Brain pericyte (primary cell): Measurements from ENCODE around the gene EFCC1.
"Not testable (repeated sequence)": the region's sequence is repeated elsewhere in the genome, so short reads cannot be mapped to it uniquely, and the experiment has no call there.

ENCODE experiments used
- DNase-seq: peaks from one replicate; pipeline ENCODE4 v3.0.0-alpha.2; 2012; ENCODE audit warnings: low read depth, low spot score

EFCC1 gene

DNA sequence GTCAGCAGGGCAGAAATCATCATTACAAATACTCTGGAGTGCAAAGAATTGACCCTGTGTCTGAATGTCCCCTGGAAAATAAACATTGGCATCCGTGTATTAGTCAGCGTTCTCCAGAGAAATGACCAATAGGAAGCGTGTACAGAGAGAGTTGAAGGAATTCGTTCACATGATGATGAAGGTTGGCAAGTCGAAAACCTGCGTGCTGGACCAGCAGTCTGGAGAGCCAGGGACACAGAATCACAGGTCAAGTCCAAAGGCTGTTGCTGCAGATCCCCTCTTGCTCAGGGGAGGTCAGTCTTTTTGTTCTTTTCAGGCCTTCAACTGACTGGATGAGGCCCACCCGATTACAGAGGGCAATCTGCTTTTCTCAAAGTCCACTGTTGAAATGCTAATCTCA is 76.1 kb downstream of the EFCC1 start:
- DNase-seq, result no peak

DNA sequence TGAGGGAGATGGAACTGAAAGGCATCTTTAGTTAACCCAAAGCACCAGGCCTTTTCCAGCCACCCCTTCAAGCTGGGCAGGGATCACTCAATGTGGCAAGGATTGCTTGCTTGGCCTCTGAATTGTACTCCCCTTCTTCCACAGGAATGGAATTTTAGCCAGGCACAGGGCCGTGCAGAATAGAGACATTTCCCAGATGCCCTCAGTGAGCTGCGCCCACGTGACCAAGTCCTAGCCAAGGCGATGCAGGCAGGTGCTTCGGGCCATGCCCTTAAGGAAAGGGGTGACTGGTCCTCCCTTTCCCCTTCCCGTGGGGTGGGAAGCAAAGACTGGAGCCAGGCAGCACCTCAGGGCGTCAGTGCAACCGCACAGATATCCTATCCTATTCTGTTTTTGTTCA is 77.4 kb downstream of the EFCC1 start:
- DNase-seq, result no peak

DNA sequence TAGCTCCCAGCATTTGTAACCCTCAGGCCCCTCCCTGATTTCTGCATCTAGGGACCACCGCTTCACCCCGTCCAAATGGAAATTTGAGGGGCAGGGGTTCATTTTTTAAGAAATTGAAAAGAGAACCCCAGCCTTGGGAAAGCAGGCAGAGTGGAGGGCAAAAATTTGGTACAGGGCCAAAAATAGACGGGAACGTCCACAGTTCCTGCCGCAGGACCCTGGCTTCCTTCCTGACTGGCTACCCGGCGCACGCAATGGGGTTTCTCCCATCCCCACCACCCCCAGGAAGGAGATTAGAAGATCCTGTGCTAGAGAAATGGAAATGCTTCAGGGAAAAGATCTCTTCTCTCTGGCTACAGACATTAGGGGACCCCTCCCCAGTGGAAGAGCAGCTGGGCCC is 80.4 kb downstream of the EFCC1 start:
- no peak for DNase-seq

DNA sequence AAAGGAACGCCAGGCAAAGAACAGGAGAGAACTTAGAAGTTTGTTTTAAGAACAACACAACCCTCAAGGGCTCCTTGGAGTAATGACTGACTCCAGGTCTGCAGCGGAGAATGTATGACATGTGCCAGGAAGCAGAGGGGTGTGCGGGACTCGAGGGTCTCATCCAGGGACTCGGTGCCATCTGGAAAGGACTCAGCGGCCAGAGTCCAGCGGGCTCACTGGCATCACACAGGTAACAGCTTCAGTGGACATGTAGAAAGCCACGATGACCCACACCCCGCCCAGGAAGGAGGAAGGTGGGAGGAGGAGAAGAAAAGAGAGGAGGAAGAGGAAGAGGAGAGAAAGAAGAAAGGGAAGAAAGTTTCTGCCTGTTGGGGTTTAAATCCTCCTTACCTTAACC is 80.9 kb downstream of the EFCC1 start:
- DNase-seq, result no peak

DNA sequence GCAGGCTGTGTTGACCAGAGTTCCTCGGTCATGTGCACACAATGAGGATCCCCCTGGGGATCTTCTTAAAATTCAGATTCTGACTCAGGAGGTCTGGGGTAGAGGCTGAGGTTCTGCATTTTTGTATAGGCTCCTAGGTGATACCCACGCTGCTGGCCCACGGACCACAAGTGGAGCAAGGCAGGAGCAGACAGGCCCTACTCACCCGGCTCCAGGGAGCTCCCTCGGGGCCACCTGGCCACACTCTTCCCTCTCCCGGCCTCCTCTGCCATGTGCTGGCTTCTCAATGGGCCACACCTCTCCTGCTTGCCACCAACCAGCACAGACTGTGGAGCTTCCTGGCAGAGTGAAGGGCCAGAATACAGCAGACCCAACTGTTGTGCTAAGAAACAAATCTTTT is 83.4 kb downstream of the EFCC1 start:
- DNase-seq, result no peak

DNA sequence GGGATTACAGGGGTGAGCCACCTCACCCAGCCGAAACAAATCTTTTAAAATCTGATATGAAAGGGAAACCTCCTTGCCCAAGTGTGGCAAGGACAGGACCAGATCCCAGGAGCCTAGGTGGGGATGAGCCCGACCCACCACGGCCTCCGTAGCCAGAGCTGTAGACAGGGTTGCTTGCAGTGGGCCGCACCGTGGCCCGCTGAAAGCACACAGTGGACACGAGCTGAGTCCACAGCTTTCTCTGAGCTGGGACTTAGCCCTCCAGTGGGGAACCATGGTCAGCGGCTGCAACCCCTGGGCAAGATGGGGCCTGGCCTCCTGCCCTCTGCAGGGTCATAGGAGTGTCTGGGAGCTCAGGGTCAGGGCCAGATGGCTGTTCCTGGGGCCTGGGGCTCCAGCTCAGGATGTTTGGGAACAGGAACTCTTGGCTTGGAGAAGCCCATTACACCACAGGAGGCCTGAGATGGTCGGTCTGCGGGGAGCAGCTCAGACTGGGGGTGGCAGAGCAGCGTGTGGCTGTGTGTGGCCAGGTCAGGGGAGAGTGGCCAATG is 84.1 kb downstream of the EFCC1 start:
- no peak for DNase-seq

DNA sequence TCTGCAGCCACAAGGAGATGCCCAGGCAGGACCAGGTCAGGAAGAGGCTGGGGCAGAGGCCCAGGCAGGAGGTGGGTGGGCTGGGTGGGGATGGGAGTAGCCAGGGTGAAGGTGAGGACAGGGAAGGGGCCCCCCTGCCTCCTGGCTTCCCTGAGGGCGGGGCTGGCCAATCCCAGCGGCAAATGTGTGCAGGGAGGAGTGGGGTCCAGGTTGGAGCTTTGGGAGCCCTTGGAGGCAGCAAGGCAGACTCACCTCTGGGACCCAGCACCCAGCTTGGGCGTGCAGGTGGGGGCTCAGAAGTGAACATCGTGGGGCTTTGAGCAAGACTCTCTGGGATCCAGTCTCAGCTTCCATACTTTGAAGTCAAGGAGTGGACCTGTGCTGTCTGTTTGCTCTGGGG is 84.7 kb downstream of the EFCC1 start:
- no peak for DNase-seq

DNA sequence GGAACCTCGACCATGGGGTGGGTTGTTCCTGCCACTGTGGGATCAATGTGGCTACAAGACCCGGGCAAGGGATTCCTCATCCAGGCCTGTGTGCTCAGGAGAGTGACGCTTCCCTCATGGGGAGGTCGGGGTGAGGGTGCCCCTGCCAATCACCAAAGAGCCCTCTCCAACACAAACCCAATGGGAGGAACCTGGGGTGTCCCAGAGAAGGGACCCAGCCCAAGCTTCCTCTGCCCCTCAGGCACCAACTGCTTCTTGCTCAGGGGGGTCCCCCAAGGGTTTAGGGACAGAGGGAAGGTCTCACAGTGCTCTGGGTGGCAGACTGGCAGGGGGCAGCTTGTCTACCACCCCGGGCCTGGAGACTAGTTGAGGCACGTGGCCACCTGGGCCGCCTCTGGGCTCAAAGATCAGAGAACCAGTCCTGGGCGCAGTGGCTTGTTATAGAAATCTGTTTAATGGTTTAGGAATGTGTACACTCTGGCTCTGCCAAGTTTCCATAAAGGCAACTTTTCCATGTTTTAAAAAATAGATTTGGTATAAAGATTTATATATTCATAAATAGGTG is 86.1 kb downstream of the EFCC1 start:
- DNase-seq, result no peak

DNA sequence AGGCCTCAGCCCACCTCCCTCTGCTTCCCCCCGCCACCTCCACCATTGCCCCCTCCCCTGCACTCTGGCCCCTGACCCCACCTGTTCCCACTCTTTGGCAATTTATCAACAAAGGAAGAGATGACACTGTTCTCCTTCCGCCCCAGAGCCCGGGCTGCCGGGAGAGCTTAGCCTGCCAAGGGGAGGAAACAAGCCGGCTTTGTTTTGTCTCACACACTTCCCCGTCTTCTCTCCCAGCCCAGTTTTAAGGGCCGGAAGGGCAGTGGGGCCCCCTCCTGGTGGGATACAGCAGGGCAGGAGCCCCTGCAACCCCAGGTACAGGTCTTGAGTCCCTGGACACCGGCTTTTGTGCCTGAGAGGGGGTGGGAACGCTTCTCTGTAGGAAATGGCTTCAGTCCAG is 86.8 kb downstream of the EFCC1 start:
- not testable (repeated sequence) for DNase-seq

DNA sequence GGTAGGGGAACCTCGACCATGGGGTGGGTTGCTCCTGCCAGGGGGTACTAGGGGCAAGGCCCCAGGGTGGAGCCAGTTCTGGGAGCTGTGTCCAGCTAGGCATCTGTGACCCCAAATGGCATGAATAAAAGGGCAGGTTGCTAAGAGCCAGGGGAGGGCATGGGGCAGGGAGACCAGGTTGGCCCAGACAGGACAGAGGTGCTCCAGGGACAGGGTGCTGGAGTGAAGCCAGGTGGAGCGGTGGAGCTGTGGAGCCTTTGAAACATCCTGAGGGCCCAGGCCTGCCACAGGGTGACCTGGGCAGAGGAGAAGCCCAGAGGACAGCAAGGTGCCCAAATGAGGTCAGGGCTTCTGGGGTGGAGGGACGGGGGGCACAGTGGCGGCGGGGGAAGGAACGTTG is 87.2 kb downstream of the EFCC1 start:
- not testable (repeated sequence) for DNase-seq
